HFF-Myc (cell line): ENCODE results near the gene TESK1.

ENCODE experiments used
- DNase-seq: peaks from one replicate; pipeline ENCODE4 v3.0.0-alpha.2; 2011; ENCODE audit warnings: low read depth; ENCODE audit errors: extremely low read depth
- H3K4me3 ChIP-seq: replicated peaks from 2 replicates; pipeline ENCODE4 v1.5.1; 2011; ENCODE audit warnings: low read depth, mild to moderate bottlenecking, control low read depth, low read length
- TF ChIP-seq, protein P1 (sequence below): IDR thresholded peaks from 2 replicates; pipeline ENCODE4 v1.5.1; 2012; ENCODE audit warnings: mild to moderate bottlenecking, low read depth, low read length, control low read depth; ENCODE audit errors: missing control alignments

Gene TESK1

DNA sequence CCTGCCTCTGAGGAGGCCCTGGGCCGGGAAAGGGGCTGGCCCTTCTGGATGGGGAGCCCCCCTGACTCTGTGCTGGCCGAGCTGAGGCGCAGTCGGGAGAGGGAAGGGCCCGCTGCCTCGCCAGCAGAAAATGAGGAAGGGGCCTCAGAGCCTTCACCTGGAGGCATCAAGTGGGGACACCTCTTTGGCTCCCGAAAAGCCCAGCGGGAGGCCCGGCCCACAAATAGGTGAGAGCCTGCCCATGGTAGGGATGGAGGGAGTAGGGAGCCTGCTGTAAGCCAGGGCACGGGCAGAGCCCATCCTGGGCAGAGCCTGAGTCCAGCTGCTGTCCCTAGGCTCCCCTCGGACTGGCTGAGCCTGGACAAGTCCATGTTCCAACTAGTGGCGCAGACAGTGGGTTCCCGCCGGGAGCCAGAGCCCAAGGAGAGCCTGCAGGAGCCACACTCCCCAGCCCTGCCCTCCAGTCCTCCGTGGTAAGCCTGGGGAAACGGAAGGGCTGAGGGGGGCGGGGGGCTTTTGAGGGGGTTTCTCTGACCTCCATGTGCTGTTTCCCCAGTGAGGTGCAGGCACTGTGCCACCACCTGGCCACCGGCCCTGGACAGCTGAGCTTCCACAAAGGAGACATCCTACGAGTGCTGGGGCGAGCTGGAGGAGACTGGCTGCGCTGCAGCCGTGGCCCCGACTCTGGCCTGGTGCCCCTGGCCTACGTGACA is 44.3 kb upstream of the TESK1 start:
- H3K4me3 ChIP-seq, result no peak overlapping the region
- DNase-seq, result no peak
- TF ChIP-seq, protein P1, sequence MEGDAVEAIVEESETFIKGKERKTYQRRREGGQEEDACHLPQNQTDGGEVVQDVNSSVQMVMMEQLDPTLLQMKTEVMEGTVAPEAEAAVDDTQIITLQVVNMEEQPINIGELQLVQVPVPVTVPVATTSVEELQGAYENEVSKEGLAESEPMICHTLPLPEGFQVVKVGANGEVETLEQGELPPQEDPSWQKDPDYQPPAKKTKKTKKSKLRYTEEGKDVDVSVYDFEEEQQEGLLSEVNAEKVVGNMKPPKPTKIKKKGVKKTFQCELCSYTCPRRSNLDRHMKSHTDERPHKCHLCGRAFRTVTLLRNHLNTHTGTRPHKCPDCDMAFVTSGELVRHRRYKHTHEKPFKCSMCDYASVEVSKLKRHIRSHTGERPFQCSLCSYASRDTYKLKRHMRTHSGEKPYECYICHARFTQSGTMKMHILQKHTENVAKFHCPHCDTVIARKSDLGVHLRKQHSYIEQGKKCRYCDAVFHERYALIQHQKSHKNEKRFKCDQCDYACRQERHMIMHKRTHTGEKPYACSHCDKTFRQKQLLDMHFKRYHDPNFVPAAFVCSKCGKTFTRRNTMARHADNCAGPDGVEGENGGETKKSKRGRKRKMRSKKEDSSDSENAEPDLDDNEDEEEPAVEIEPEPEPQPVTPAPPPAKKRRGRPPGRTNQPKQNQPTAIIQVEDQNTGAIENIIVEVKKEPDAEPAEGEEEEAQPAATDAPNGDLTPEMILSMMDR, result no peak

- TF ChIP-seq, protein P1, result no peak
- DNase-seq, result no peak
- H3K4me3 ChIP-seq, result no peak overlapping the region
Observed at GRCh38 chr9:35561468-35562261, 43.4 kb upstream of the TESK1 start.

DNA sequence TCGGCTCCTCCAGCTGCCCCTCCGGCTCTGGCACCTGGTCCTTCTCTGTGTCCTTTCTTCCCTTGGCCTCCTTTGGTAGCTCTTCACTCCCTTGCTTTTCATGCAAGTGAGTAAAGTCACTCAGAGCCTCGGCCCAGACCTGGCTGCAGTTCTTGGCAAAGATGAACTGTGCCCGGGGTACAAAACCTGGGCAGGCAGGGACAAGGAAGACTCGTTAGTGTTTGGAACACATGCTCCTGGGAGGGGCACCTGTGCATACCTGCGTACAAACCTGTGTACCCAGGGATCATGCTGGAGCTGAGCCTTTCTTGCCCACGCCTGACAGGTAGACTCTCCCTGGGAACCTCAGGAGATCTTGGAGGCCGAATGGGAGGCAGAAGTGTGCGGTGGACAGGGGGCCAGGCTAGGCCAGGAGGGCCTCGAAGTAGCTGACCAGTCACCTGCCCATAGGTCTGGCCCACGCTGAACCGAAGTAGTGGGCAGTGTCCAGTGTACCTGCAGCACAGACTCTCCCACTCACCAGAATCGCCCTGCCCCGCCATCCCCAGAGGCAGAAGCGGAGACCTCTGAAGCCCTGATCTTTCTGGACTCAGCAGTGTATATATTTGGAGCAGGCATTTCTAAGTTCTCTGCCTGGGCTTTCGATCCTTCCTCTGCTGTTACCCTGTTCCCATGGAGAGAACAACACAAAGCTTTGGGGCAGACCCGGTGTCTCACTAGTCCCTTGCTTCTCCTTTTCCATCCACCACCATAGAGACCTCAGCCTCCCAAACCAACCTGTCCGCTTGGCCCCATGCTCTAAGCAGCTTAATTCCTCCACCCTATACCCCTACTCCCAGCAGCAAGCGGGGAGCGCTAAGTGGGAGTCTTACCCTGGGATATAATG is 41.9 kb upstream of the TESK1 start:
- H3K4me3 ChIP-seq, result no peak overlapping the region
- no peak for DNase-seq
- TF ChIP-seq, protein P1, result no peak

DNA sequence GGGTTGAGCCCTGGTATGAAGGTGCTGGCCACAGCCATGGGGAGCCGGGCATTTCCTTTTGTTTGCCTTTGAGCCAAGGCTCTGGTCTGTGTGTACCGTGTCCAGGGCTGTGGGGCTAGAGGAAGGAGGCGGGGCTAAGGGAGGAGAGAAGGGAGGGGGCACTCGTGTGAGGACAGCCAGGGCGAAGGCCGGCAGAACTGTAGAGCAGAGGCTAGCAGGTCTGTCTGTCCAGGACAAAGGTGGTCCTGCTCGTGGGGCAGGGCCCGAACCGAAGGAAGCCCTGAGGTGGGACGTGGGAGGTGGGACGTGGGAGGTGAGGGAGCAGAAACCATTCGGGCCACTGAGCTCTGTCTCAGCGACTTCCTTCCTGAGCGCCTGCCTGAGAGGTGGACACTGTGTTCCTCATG is 41.3 kb upstream of the TESK1 start:
- DNase-seq, result no peak
- TF ChIP-seq, protein P1, result no peak
- no peak overlapping the region for H3K4me3 ChIP-seq

DNA sequence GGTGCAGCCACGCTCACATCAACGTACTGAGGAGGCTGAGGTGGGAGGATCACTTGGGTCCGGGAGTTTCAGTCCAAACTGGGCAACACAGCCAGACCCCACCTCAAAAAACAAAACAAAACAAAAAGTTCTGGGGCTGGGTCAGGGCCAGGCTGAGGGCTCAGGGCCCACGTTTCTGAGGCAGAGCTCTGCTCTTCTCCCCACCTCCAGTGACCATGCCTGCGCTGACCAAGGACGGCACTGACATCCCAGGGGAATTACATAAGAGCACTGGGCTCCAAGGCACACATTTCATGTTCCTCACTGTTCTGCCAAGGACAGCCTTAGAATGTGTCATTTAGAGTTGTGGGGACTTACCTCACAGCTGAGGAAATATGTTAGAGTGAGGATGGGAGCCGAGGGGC is 40.4 kb upstream of the TESK1 start:
- no peak overlapping the region for H3K4me3 ChIP-seq
- TF ChIP-seq, protein P1, result no peak
- DNase-seq, result no peak

GRCh38 chr9:35566417-35566816 is 38.6 kb upstream of the TESK1 start:
- H3K4me3 ChIP-seq, result no peak overlapping the region
- no peak for DNase-seq
- TF ChIP-seq, protein P1, result no peak
